CD4-positive, alpha-beta T cell treated with Interleukin-21 for 1 hour (primary cell): ENCODE data around the gene MAST4.
"Not testable (repeated sequence)": the region's sequence is repeated elsewhere in the genome, so short reads cannot be mapped to it uniquely, and the experiment has no call there.

Experiments used
- DNase-seq: peaks from one replicate; pipeline ENCODE4 v3.0.0-alpha.2; 2020

The MAST4 gene

GRCh38 chr5:66652818-66653217 is 56.6 kb downstream of the MAST4 start:
- no peak for DNase-seq

GRCh38 chr5:66653325-66653724 is 57.1 kb downstream of the MAST4 start:
- no peak for DNase-seq

GRCh38 chr5:66655395-66656324 is 59.5 kb downstream of the MAST4 start:
- DNase-seq: no peak

GRCh38 chr5:66658516-66658915 is 62.3 kb downstream of the MAST4 start:
- DNase-seq: no peak

GRCh38 chr5:66659780-66660179 is 63.6 kb downstream of the MAST4 start:
- DNase-seq: no peak

GRCh38 chr5:66660396-66660795 is 64.2 kb downstream of the MAST4 start:
- DNase-seq: no peak

GRCh38 chr5:66661149-66661548 is 65.0 kb downstream of the MAST4 start:
- no peak for DNase-seq

- no peak for DNase-seq
These were observed 70.6 kb downstream of the MAST4 start for GRCh38 chr5:66666778-66667177.

GRCh38 chr5:66669086-66669861 is 73.1 kb downstream of the MAST4 start:
- DNase-seq: no peak

GRCh38 chr5:66669862-66670195 is 73.6 kb downstream of the MAST4 start:
- DNase-seq: no peak

GRCh38 chr5:66671305-66671704 is 75.1 kb downstream of the MAST4 start:
- no peak for DNase-seq

GRCh38 chr5:66674802-66675201 is 78.6 kb downstream of the MAST4 start:
- DNase-seq: no peak

GRCh38 chr5:66675406-66675805 is 79.2 kb downstream of the MAST4 start:
- no peak for DNase-seq

- DNase-seq: no peak
These were observed 84.0 kb downstream of the MAST4 start for GRCh38 chr5:66680221-66680620.

- DNase-seq: no peak
These were observed 84.6 kb downstream of the MAST4 start for GRCh38 chr5:66680804-66681203.

GRCh38 chr5:66684663-66685062 is 88.5 kb downstream of the MAST4 start:
- DNase-seq: no peak

GRCh38 chr5:66689522-66690220 is 93.5 kb downstream of the MAST4 start:
- DNase-seq: no peak

- DNase-seq: no peak
These were observed 97.8 kb downstream of the MAST4 start for GRCh38 chr5:66694036-66694435.

- not testable (repeated sequence) for DNase-seq
These were observed 99.6 kb downstream of the MAST4 start for GRCh38 chr5:66695840-66696239.

- DNase-seq: no peak
These were observed 101.8 kb downstream of the MAST4 start for GRCh38 chr5:66697796-66698564.

GRCh38 chr5:66701244-66701643 is 105.1 kb downstream of the MAST4 start:
- DNase-seq: no peak

- no peak for DNase-seq
These were observed 106.2 kb downstream of the MAST4 start for GRCh38 chr5:66702426-66702825.
